GM19193 (cell line): ENCODE measurements around the gene BCL7A.

Experiments used
- POLR2A ChIP-seq: IDR thresholded peaks from 4 replicates; pipeline ENCODE4 v1.6.1; 2011; ENCODE audit not compliant: insufficient read depth, insufficient read length; ENCODE audit errors: extremely low read depth

BCL7A gene

DNA sequence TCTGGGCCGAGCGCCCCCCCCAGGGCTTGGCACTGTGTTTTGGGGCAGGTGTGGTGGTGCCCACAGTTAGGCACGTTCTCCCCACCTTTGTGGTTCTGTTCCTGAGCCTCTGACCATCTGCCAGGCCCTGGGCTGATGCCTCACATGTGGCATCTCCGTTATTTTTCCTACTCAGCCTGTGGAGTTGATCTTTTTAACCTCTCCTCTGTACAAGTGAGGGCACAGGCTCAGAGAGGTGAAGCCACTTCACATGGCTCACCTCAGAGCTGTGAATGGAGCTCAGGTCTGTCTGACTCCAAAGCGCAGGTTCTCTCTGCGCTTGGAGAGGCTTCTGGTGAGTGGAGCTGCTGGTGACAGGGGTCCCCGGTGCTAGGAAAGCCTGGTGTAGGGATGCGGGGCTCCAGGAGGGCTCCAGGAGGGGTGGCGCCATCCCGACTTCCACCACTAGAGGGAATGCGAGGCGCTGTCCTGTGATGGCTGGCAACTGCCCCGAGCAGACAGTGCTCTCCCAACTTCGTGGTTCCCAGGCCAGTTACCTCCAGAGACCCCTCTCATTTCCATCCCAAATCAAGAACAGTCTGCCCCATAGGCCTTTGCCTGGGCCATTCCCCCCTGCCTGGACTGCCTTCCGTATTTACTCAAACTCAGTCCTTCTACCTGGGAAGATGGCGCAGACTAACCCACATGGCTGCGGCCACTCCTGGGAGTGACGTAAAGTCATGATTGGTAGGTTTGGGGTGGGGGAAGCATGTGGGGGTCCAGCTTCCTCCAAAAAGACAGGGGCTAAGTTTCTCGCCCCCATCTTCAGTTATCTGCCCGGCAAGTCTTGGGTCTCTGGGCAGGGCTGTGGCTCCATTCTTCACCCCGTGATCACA lies 9.9 kb downstream of the BCL7A start:
- no peak for TF ChIP-seq POLR2A

DNA sequence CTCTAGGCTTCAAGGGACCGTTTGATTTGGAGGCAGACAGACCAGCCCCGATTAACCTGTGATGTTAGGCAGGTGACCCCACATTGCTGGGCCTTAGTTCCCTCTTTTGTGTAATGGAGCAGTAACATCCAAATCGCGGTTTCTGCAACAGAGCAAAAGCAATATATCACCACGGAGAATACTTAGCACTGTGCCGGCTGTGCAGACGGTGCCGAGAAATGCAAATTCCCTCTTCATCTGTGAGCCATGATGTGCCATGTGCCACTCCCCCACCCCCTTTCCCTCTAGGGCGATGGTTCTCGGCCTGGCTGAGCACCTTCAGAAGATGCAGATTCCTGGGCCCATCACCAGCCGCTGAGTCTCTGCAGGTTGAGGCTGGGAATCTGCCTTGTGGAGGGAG lies 10.9 kb downstream of the BCL7A start:
- no peak for TF ChIP-seq POLR2A

GRCh38 chr12:122035292-122035691 lies 13.6 kb downstream of the BCL7A start:
- no peak for TF ChIP-seq POLR2A

GRCh38 chr12:122036153-122036552 lies 14.5 kb downstream of the BCL7A start:
- TF ChIP-seq POLR2A, result no peak

DNA sequence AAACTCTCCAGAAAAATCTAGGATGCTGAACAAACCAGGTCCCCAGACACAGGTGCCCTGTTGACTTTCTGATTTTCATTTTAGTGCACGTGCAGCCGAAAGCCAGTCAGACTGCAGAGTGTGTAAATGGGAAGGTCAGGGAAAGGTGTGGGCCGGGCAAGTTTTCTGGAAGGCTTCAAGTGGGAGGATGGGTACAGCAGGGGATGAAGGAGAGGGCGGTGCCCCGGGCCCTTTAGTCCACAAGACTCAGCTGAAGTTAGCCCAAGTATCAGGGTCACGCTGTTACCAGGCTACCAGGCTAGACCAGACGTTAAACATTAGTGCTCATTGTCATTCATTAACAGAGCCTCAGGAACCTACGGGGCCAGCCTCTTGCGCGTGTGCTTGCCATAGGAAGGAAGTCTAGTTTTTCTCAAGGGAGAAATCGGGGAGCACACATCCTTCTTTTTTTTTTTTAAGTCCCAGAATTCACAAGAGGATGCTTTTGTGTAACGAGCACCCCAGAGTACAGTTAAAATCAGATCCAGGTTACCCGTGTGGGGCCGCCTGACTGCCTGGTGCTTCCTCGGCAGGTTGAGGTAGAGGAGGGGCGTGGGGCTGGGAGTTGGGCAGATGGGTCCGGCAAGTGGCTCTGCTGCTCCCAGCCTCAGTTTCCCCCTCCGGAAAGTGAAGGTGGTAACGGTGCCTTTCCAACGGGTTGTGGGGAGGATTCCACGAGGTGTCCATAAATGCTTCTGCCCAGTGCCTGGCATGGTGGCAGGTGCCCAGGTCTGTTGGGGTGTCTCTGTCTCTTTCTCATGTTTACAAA lies 19.1 kb downstream of the BCL7A start:
- no peak for TF ChIP-seq POLR2A

DNA sequence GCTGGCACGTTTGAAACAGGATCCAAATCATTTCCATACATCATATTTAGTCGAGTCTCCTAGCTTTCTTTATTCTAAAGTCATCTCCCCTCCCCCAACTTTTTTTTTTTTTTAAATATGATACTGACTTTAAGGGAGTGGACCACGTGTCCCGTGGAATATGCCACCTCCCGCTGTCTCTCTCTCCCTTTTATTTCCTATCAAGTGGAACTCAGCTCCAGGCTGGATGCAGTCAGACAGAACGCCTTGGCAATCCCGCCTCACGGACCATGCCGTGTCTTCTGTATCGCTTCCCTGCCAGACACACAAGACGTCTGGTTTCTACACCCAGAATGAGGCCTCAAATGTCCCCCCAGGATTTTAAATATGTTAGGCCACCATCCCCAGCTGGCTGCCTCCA lies 21.2 kb downstream of the BCL7A start:
- TF ChIP-seq POLR2A, result no peak

DNA sequence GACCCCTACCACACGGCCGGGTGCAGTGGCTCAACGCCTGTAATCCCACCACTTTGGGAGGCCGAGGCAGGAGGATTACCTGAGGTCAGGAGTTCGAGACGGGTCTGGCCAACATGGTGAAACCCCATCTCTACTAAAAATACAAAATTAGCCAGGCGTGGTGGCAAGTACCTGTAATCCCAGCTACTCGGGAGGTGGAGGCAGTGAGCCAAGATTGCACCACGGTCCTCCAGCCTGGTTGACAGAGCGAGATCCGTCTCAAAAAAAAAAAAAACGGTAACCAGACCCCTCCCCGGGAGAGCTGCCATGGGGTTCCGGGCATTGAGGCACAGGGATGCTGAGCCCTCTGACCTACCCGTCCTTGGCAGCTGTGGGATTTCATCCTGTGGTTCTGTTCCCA lies 21.8 kb downstream of the BCL7A start:
- TF ChIP-seq POLR2A, result no peak

DNA sequence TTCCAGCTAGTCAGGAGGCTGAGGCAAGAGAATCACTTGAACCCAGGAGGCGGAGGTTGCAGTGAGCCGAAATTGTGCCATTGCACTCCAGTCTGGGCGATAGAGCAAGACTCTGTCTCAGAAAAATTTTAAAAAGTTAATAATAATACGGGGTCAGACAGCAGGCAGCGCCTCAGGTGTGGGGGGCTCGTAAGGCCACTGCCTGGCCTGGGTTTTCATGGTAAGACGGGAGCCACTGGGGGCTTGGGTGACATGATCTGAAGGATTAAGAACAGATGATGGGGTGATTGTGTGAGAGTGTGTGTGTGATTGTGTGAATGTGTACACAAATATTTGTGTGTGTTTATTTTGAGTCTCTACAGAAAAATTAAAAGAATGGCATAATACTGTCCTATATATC lies 23.6 kb downstream of the BCL7A start:
- no peak for TF ChIP-seq POLR2A

DNA sequence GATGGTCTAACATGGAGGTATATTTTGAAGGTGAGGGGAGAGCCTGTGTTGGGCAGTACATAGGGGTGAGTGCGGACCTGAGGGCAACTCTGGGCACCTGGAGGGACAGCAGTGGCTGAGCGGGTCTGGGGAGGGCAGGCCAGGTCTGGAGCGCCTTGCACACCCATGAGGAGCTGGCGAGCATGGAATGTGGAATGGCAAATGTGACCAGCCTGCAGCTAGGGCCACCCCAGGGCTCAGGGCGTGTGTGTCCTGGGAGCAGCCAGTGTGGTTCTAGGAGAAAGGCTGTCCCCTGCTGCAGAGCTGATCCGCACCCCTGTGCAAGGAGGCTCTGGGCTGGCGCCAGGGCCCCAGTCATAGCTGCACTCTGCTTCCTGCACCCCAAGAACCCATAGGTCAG lies 24.5 kb downstream of the BCL7A start:
- TF ChIP-seq POLR2A, result no peak

DNA sequence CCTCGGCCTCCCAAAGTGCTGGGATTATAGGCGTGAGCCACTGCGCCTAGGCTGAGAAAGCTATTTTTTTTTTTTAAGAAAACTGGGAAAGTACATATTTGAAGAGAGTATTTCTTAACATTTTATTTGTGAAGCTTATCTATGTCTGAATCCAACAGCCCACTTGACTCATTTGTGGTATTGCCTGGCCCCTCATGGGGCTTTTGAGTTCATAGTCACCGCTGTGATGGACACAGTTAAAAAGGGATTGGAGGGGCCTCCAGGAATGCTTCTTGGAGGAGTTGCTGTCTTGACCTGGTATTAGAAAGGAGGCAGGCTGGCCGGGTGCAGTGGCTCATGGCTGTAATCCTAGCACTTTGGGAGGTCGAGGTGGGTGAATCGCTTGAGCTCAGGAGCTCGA lies 26.5 kb downstream of the BCL7A start:
- no peak for TF ChIP-seq POLR2A

DNA sequence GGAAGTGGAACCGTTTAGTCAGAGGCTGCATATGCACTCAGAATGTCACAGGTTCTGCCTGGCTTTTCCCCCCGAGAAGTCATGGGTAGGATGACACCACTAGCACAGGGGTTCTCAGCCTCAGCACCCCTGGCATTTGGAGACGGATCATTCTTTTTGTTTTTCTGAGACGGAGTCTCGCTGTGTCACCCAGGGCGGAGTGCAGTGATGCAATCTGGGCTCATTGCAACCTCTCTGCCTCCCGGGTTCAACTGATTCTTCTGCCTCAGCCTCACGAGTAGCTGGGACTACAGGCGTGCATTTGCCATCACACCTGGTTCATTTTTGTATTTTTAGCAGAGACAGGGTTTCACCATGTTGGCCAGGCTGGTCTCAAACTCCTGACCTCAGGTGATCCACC lies 28.1 kb downstream of the BCL7A start:
- no peak for TF ChIP-seq POLR2A

DNA sequence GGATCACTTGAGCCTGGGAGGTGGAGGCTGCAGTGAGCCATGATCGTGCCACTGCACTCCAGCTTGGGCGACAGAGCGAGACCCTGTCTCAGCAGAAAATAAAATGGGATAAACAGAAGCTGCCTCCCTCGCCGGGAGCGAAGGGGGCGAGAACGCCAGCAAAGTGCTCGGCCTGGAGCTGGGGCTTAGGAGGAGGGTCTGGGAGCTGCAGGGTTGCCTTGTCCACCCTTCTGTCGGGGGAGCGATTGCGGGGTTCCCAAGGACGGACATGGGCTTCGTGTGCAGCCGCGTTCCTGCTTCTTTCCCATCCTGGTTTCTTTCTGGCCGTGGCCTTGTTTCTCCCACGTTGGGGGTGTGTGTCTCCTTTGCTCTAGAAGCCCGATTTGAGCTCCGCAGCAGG lies 29.0 kb downstream of the BCL7A start:
- no peak for TF ChIP-seq POLR2A

DNA sequence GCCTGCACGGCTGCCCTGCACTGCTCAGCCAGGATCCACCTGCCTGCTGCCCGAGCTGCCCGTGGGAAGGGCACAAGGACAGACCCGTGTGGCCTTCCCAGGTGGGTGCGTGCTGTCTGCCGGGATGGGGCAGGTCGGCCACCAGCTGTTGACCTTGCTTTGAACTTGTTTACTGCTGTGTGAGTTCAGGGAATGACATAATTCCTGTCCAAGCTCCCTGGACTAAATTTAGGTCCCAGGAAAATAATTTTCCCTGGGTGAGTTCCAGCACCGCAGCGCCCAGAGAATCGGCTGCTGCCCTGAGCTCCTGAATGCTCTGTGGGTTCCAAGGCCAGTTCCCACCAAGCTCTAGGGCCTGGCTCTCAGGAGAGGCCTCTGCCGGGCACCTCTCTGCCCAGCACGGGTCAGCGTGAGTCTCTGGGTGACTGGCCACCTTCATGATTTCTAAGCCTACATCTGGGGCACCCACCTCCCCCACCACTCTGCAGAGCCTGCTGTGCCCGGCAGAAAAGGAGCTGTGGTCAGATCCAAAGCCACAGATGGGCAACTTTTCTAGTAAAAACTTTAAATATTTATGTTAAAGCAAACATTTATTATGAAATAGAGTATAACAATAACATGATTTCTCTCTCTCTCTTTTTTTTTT lies 29.7 kb downstream of the BCL7A start:
- TF ChIP-seq POLR2A, result no peak

DNA sequence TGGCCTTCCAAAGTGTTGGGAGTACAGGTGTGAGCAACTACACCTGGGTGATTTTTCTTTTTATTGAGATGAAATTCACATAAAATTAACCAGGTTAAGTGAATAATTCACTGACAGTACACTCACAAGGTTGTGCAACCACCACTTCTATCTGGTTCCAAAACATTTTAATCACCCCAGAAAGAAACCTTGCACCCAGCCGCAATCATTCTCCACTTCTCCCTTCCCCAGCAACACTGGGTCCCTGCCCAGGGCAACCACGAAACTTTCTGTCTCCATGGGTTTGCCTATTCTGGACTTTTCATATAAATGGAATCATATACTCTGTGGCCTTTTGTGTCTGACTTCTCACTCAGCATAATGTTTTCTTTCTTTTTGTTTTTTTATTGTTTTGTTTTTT lies 30.6 kb downstream of the BCL7A start:
- TF ChIP-seq POLR2A, result no peak

GRCh38 chr12:122054842-122055520 lies 33.3 kb downstream of the BCL7A start:
- TF ChIP-seq POLR2A, result no peak
